Heart right ventricle (tissue), 16 donors: ENCODE measurements around the gene NUDT3. TPM values are rescaled to one million over a fixed set of nuclear protein-coding genes. Genes with fewer than 3 reads are reported as not detected.

Experiments
- ATAC-seq, 8 donors: fragments of 200-7000 bp; cut with Tn5 transposase; one replicate each; pipeline ENCODE4 v1.9.1; 2020; ENCODE audit warnings: mild to moderate bottlenecking in 8 of 8, moderate library complexity in 8 of 8, moderate number of reproducible peaks in 1 of 8
- DNase-seq, 2 donors: peaks; one replicate each; pipeline ENCODE4 v3.0.0-alpha.2; 2020
- H3K27ac ChIP-seq, 10 donors: fragments of 200-600 bp; sonication (generic) in 2 of 10; one replicate each; pipeline versions ENCODE4 v1.5.0 to v1.8.0; 2020 to 2022; ENCODE audit warnings: mild to moderate bottlenecking in 3 of 10
- H3K27me3 ChIP-seq, 7 donors: fragments of 200-600 bp; one replicate each; pipeline ENCODE4 v1.8.0; 2021 to 2022; ENCODE audit warnings: mild to moderate bottlenecking in 2 of 7
- H3K36me3 ChIP-seq, 9 donors: fragments of 200-600 bp; sonication (generic) in 1 of 9; one replicate each; pipeline versions ENCODE4 v1.5.0 to v1.8.0; 2020 to 2022; ENCODE audit warnings: mild to moderate bottlenecking in 2 of 9
- H3K4me1 ChIP-seq, 9 donors: fragments of 200-600 bp; sonication (generic) in 1 of 9; one replicate each; pipeline versions ENCODE4 v1.5.0 to v1.8.0; 2020 to 2022; ENCODE audit warnings: mild to moderate bottlenecking in 4 of 9
- H3K4me3 ChIP-seq, 10 donors: fragments of 200-600 bp; sonication (generic) in 2 of 10; one replicate each; pipeline versions ENCODE4 v1.5.0 to v1.8.0; 2020 to 2022; ENCODE audit warnings: mild to moderate bottlenecking in 7 of 10, moderate library complexity in 2 of 10
- H3K9me3 ChIP-seq, 11 donors: fragments of 200-600 bp in 10 of 11; sonication (generic) in 2 of 11; one replicate each; pipeline versions ENCODE4 v1.5.0 to v1.8.0; 2013 to 2022; ENCODE audit warnings: mild to moderate bottlenecking in 2 of 11, control low read depth in 1 of 11, moderate library complexity in 1 of 11
- CTCF ChIP-seq, 9 donors: fragments of 200-600 bp; sonication (generic) in 2 of 9; IDR thresholded peaks; one replicate each; pipeline versions ENCODE4 v1.5.0 to v1.8.0; 2021 to 2022; ENCODE audit warnings: antibody characterized with exemption in 9 of 9, mild to moderate bottlenecking in 5 of 9, moderate library complexity in 1 of 9
- WGBS, 2 donors: extraction: QIAGEN DNeasy Blood & Tissue Kit; methylation state at CpG; one replicate each; pipeline ENCODE4 v1.1.7; 2013; ENCODE audit warnings: inconsistent platforms in 1 of 2; 5-methylcytosine and 5-hydroxymethylcytosine counted together
- intact Hi-C, 10 donors: fragments of 100-400 bp; cut with DNase I; formaldehyde crosslinking; loops; one replicate each; pipeline versions ENCODE4 v1.11.1 to v1.14.2; 2022
- polyA plus RNA-seq, 2 donors: library from polyadenylated mRNA; stranded (reverse); fragments of 200-250 nt; gene quantifications; one replicate each; pipeline ENCODE4 v1.2.3, GENCODE V29; 2013
- total RNA-seq, 10 donors: library from RNA; stranded (reverse); fragmentation: NEBNext Ultra II Directional in 3 of 10; extraction: Animal tissue kit (Norgen Biotek cat#: 25700) in 3 of 10; gene quantifications; one replicate each; pipeline versions ENCODE4 v1.2.1 to v1.2.4, GENCODE V29; 2021 to 2023
- donor health status: Arrhythmogenic right ventricular cardiomyopathy.
- donor health status: ischemic (EF 13 %, LVEDD 7.1; RV severe dilation, severe dysfunction).
- donor health status: healthy with polysubstance abuse.
- donor health status: DM: no; HTN: yes; CAD: no.
- donor health status: DM: no; HTN: no; CAD: no.
- donor health status: ischemic (EF 25% LVEDD 6.9; RV normal size, moderate dysfunction).
- donor health status: ischemic (EF 25% LVEDD 5.7; RV mildly dilated, moderate dysfunction).
- donor health status: healthy.
- donor health status: DM: yes; HTN: yes; CAD: no.
- donor health status: Ischemic cardiomyopathy.
- donor health status: ischemic (EF 35%, LVEDD 5.7; RV mildly dilated, moderate dysfunction).
- donor health status: nonischemic (EF 11% LVEDD 7.7; RV severe dilation, severe dysfunction).
- donor health status: DM: yes; HTN: yes; CAD: no.
- donor health status: PGD.
- donor health status: ischemic (EF 29% LVEDD 5.4; RV normal size, mild dysfunction).
- donor health status: nonischemic (EF 23%, LVEDD 6.1; RV moderate dilation, normal function).

The NUDT3 gene
- total and polyA plus RNA-seq, 12 donors: 9.3 to 67.1 (median 54.4) TPM

GRCh38 chr6:34308483-34308882 is 84.0 kb downstream of the NUDT3 start:
- intact Hi-C loops: loop anchor here in 2 of 10 donors (10.0 kb wide), 2 partner anchors 54 to 86 kb away; partner anchors contain the start of gene NUDT3 (in 1 of the 2)
- Histone ChIP-seq H3K4me3 (no peak overlapping the region), H3K27me3 (no peaks in the 10 kb centered on the region), H3K36me3 (no peaks in the 10 kb centered on the region), H3K9me3 (no peaks in the 10 kb centered on the region), H3K4me1 (peaks cover 0 to 62% (median 44%) of the 10 kb centered on the region in 9 donors), H3K27ac (no peak overlapping the region)
- DNase-seq: no peak
- no peak for TF ChIP-seq CTCF (IDR thresholded peaks at IDR 0.05)
- ATAC-seq: no peak
- 85 to 89% methylated on average over 2 of the region's 2 CpGs for WGBS, 2 donors

- peaks cover 5 to 81% (median 62%) of the 10 kb centered on the region in 9 donors for H3K4me1 ChIP-seq
- no peaks in the 10 kb centered on the region for H3K36me3 ChIP-seq
- H3K9me3 ChIP-seq: no peaks in the 10 kb centered on the region
- H3K27me3 ChIP-seq: no peaks in the 10 kb centered on the region
- intact Hi-C loops: loop anchor here in 2 of 10 donors (10.0 kb wide), 2 partner anchors 51 to 89 kb away; partner anchors contain the start of gene NUDT3 (in 1 of the 2)
- 31 to 42% methylated on average over 6 of the region's 6 CpGs for WGBS, 2 donors
- ATAC-seq (peak in 7 of 8 donors; percentile 40 to 83 (median 71)), DNase-seq (peak in 1 of 2 donors; percentile 70)
- no peak overlapping the region for H3K4me3 ChIP-seq
- peak overlapping the region in 9 of 10 donors; percentile 8 to 86 (median 47) for H3K27ac ChIP-seq
- TF ChIP-seq CTCF (IDR thresholded peaks at IDR 0.05): no peak
Measured at GRCh38 chr6:34305982-34306708, 86.3 kb downstream of the NUDT3 start.

GRCh38 chr6:34305497-34305896 is 87.0 kb downstream of the NUDT3 start:
- Histone ChIP-seq H3K27ac (peak overlapping the region in 7 of 10 donors; percentile 33 to 86 (median 48)), H3K36me3 (no peaks in the 10 kb centered on the region), H3K4me1 (peaks cover 5 to 88% (median 68%) of the 10 kb centered on the region in 9 donors), H3K4me3 (no peak overlapping the region), H3K27me3 (no peaks in the 10 kb centered on the region), H3K9me3 (no peaks in the 10 kb centered on the region)
- ATAC-seq (no peak), DNase-seq (no peak)
- no peak for TF ChIP-seq CTCF (IDR thresholded peaks at IDR 0.05)
- WGBS, 2 donors: 47 to 50% methylated on average over 2 of the region's 2 CpGs
- intact Hi-C loops: loop anchor here in 2 of 10 donors (10.0 kb wide), 2 partner anchors 51 to 89 kb away; partner anchors contain the start of gene NUDT3 (in 1 of the 2)

- intact Hi-C loops: loop anchor here in 2 of 10 donors (10.0 kb wide), 2 partner anchors 49 to 91 kb away; partner anchors contain the start of gene NUDT3 (in 1 of the 2)
- no peak for TF ChIP-seq CTCF (IDR thresholded peaks at IDR 0.05)
- Histone ChIP-seq H3K9me3 (no peaks in the 10 kb centered on the region), H3K4me1 (peaks cover 5 to 100% (median 78%) of the 10 kb centered on the region in 9 donors), H3K27ac (no peak overlapping the region), H3K36me3 (no peaks in the 10 kb centered on the region), H3K4me3 (no peak overlapping the region), H3K27me3 (no peaks in the 10 kb centered on the region)
- DNase-seq (no peak), ATAC-seq (no peak)
- 96 to 97% methylated on average over 3 of the region's 3 CpGs for WGBS, 2 donors
Measured at GRCh38 chr6:34304164-34304563, 88.3 kb downstream of the NUDT3 start.
